ENCODE measurements around the gene MICAL2.

The MICAL2 gene

DNA sequence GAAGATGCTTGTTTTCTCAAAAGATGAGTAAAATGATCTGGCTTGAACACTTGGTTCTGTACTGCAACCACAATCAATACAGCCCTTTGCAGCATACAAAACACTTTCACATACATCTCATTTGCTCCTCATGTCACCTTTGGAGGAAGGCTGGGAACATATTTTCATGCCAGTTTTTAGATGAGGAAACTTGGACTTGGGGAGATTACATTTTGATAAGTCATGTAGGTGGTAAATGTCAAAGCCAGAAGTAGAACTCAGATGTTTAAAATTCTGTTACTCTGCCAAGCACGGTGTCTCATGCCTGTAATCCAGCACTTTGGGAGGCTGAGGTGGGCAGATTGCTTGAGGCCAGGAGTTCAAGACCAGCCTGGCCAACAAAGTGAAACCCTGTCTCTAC, 121.8 kb downstream of the MICAL2 start:
- Histone ChIP-seq H3K27me3 (no peaks in the 10 kb centered on the region), H3K4me3 (ENCODE audit: low read depth, low read length) (no peak overlapping the region), H3K9me3 (no peaks in the 10 kb centered on the region), H3K4me1 (no peaks in the 10 kb centered on the region), H3K36me3 (no peaks in the 10 kb centered on the region)
- TF ChIP-seq, protein P1, sequence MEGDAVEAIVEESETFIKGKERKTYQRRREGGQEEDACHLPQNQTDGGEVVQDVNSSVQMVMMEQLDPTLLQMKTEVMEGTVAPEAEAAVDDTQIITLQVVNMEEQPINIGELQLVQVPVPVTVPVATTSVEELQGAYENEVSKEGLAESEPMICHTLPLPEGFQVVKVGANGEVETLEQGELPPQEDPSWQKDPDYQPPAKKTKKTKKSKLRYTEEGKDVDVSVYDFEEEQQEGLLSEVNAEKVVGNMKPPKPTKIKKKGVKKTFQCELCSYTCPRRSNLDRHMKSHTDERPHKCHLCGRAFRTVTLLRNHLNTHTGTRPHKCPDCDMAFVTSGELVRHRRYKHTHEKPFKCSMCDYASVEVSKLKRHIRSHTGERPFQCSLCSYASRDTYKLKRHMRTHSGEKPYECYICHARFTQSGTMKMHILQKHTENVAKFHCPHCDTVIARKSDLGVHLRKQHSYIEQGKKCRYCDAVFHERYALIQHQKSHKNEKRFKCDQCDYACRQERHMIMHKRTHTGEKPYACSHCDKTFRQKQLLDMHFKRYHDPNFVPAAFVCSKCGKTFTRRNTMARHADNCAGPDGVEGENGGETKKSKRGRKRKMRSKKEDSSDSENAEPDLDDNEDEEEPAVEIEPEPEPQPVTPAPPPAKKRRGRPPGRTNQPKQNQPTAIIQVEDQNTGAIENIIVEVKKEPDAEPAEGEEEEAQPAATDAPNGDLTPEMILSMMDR (IDR thresholded peaks at IDR 0.05; ENCODE audit: low read depth, low read length) = no peak
- DNase-seq = no peak

GRCh38 chr11:12232817-12233601, 122.6 kb downstream of the MICAL2 start:
- Histone ChIP-seq H3K9me3 (no peaks in the 10 kb centered on the region), H3K4me1 (no peaks in the 10 kb centered on the region), H3K36me3 (no peaks in the 10 kb centered on the region), H3K27me3 (no peaks in the 10 kb centered on the region), H3K4me3 (ENCODE audit: low read depth, low read length) (no peak overlapping the region)
- DNase-seq = no peak
- TF ChIP-seq, protein P1 (IDR thresholded peaks at IDR 0.05; ENCODE audit: low read depth, low read length) = no peak

DNA sequence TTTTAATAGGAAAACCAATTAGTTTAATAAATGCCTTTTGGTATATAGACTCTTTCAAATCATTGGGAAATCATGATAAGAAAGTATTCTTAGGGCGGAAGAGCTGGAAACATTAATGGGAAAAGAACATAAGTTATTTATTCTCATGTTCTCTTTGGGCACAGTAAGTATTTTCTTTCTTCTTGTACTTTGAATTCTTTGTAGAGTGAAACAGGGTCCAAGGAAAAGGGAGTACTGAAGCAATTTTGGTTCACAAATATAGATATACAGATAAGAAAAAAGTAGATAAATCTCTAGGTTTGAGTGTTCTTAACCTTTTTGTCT, 123.2 kb downstream of the MICAL2 start:
- TF ChIP-seq, protein P1 (IDR thresholded peaks at IDR 0.05; ENCODE audit: low read depth, low read length) = no peak
- Histone ChIP-seq H3K9me3 (no peaks in the 10 kb centered on the region), H3K27me3 (no peaks in the 10 kb centered on the region), H3K4me1 (no peaks in the 10 kb centered on the region), H3K36me3 (no peaks in the 10 kb centered on the region), H3K4me3 (ENCODE audit: low read depth, low read length) (no peak overlapping the region)
- DNase-seq = no peak

GRCh38 chr11:12234221-12234620, 123.8 kb downstream of the MICAL2 start:
- no peaks in the 10 kb centered on the region for H3K36me3 ChIP-seq
- H3K9me3 ChIP-seq = no peaks in the 10 kb centered on the region
- TF ChIP-seq, protein P1 (IDR thresholded peaks at IDR 0.05; ENCODE audit: low read depth, low read length) = no peak
- no peak for DNase-seq
- no peaks in the 10 kb centered on the region for H3K4me1 ChIP-seq
- H3K4me3 ChIP-seq (ENCODE audit: low read depth, low read length) = no peak overlapping the region
- no peaks in the 10 kb centered on the region for H3K27me3 ChIP-seq

- TF ChIP-seq, protein P1 (IDR thresholded peaks at IDR 0.05; ENCODE audit: low read depth, low read length) = no peak
- no peaks in the 10 kb centered on the region for H3K27me3 ChIP-seq
- no peak for DNase-seq
- H3K4me1 ChIP-seq = no peaks in the 10 kb centered on the region
- H3K36me3 ChIP-seq = no peaks in the 10 kb centered on the region
- H3K9me3 ChIP-seq = no peaks in the 10 kb centered on the region
- no peak overlapping the region for H3K4me3 ChIP-seq (ENCODE audit: low read depth, low read length)
Measured at GRCh38 chr11:12235080-12235479, 124.7 kb downstream of the MICAL2 start.

DNA sequence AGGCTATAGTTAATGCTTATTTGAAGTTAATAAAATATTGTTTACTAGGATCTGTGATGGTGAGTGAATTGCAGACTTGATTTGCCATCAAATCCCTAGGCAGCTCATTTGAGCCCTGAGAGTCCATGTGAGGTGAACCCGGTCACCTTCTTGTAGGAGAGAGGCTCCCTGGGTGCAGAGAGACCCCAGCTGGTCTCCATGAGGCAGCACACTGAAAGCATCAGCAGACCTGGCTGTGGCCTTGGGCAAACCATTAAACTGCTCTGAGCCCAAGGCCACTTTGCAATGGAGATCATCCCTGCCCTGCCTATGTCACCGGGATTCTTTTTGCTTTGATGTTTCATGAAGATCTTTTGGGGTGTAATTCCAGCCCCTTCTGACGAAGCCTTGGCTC, 125.2 kb downstream of the MICAL2 start:
- Histone ChIP-seq H3K4me1 (no peaks in the 10 kb centered on the region), H3K36me3 (no peaks in the 10 kb centered on the region), H3K9me3 (no peaks in the 10 kb centered on the region), H3K27me3 (no peaks in the 10 kb centered on the region), H3K4me3 (ENCODE audit: low read depth, low read length) (no peak overlapping the region)
- no peak for DNase-seq
- TF ChIP-seq, protein P1 (IDR thresholded peaks at IDR 0.05; ENCODE audit: low read depth, low read length) = no peak
